ENCODE measurements around the gene IPO13. TPM values are rescaled to one million over a fixed set of nuclear protein-coding genes. Genes with fewer than 3 reads are reported as not detected.

The IPO13 gene
- total RNA-seq, 1 experiment from 2014 or later, result 19.8 TPM

- no peak for DNase-seq
- Histone ChIP-seq H3K4me1 (ENCODE audit: low read length) (peaks cover 60% of the 10 kb centered on the region), H2AFZ (ENCODE audit: low read length) (no peak overlapping the region), H3K79me2 (ENCODE audit: low read length) (peaks cover 65% of the 10 kb centered on the region), H3K9me3 (ENCODE audit: low read length) (no peaks in the 10 kb centered on the region), H3K4me2 (ENCODE audit: low read depth, low read length, poor library complexity, severe bottlenecking) (peak overlapping the region; percentile 85), H3K9me2 (replicated peaks; ENCODE audit: insufficient read depth, low read length) (no peaks in the 10 kb centered on the region), H3K27ac (ENCODE audit: low read length) (peak overlapping the region; percentile 81), H3K4me3 (ENCODE audit: low read length) (peak overlapping the region; percentile 92), H3K27me3 (ENCODE audit: low read length) (no peaks in the 10 kb centered on the region), H4K20me1 (ENCODE audit: insufficient read depth, low read depth, low read length) (peaks cover 15% of the 10 kb centered on the region), H3K36me3 (ENCODE audit: insufficient read depth, low read length) (peaks cover 28% of the 10 kb centered on the region; the same call in 1 of the 2 replicates), H3K9ac (ENCODE audit: low read length) (peak overlapping the region; percentile 100)
Observed at GRCh38 chr1:43976045-43976444, 29.3 kb downstream of the IPO13 start.

GRCh38 chr1:43976890-43977289 lies 30.1 kb downstream of the IPO13 start:
- Histone ChIP-seq H3K27me3 (ENCODE audit: low read length) (no peaks in the 10 kb centered on the region), H3K9me3 (ENCODE audit: low read length) (no peaks in the 10 kb centered on the region), H3K9me2 (replicated peaks; ENCODE audit: insufficient read depth, low read length) (no peaks in the 10 kb centered on the region), H3K4me2 (ENCODE audit: low read depth, low read length, poor library complexity, severe bottlenecking) (peak overlapping the region; percentile 85), H3K4me1 (ENCODE audit: low read length) (peaks cover 63% of the 10 kb centered on the region), H3K36me3 (ENCODE audit: insufficient read depth, low read length) (peaks cover 24% of the 10 kb centered on the region; the same call in 1 of the 2 replicates), H3K9ac (ENCODE audit: low read length) (peak overlapping the region; percentile 100), H3K4me3 (ENCODE audit: low read length) (peak overlapping the region; percentile 92), H3K79me2 (ENCODE audit: low read length) (peaks cover 65% of the 10 kb centered on the region), H2AFZ (ENCODE audit: low read length) (no peak overlapping the region), H3K27ac (ENCODE audit: low read length) (0 out of 2 replicates have a peak overlapping the region, but pooled peaks have one; percentile 81), H4K20me1 (ENCODE audit: insufficient read depth, low read depth, low read length) (peaks cover 15% of the 10 kb centered on the region)
- DNase-seq, result no peak

- Histone ChIP-seq H2AFZ (ENCODE audit: low read length) (no peak overlapping the region), H3K27me3 (ENCODE audit: low read length) (no peaks in the 10 kb centered on the region), H4K20me1 (ENCODE audit: insufficient read depth, low read depth, low read length) (peaks cover 15% of the 10 kb centered on the region), H3K9me2 (replicated peaks; ENCODE audit: insufficient read depth, low read length) (no peaks in the 10 kb centered on the region), H3K4me2 (ENCODE audit: low read depth, low read length, poor library complexity, severe bottlenecking) (peak overlapping the region; percentile 85), H3K9ac (ENCODE audit: low read length) (peak overlapping the region; percentile 100), H3K4me3 (ENCODE audit: low read length) (peak overlapping the region; percentile 92), H3K27ac (ENCODE audit: low read length) (no peak overlapping the region), H3K9me3 (ENCODE audit: low read length) (no peaks in the 10 kb centered on the region), H3K4me1 (ENCODE audit: low read length) (peaks cover 63% of the 10 kb centered on the region), H3K79me2 (ENCODE audit: low read length) (peaks cover 71% of the 10 kb centered on the region), H3K36me3 (ENCODE audit: insufficient read depth, low read length) (peaks cover 19% of the 10 kb centered on the region; the same call in 1 of the 2 replicates)
- DNase-seq, result no peak
Observed at GRCh38 chr1:43977376-43978263, 30.9 kb downstream of the IPO13 start.

GRCh38 chr1:43978264-43978550 lies 31.5 kb downstream of the IPO13 start:
- DNase-seq, result no peak
- Histone ChIP-seq H3K9me3 (ENCODE audit: low read length) (no peaks in the 10 kb centered on the region), H4K20me1 (ENCODE audit: insufficient read depth, low read depth, low read length) (peaks cover 15% of the 10 kb centered on the region), H3K4me3 (ENCODE audit: low read length) (peak overlapping the region; percentile 87), H2AFZ (ENCODE audit: low read length) (no peak overlapping the region), H3K4me2 (ENCODE audit: low read depth, low read length, poor library complexity, severe bottlenecking) (peak overlapping the region; percentile 85), H3K27me3 (ENCODE audit: low read length) (no peaks in the 10 kb centered on the region), H3K79me2 (ENCODE audit: low read length) (peaks cover 77% of the 10 kb centered on the region), H3K36me3 (ENCODE audit: insufficient read depth, low read length) (peaks cover 15% of the 10 kb centered on the region; the same call in 1 of the 2 replicates), H3K9ac (ENCODE audit: low read length) (peak overlapping the region; percentile 100), H3K4me1 (ENCODE audit: low read length) (peaks cover 63% of the 10 kb centered on the region), H3K27ac (ENCODE audit: low read length) (peak overlapping the region; percentile 30; the same call in 1 of the 2 replicates), H3K9me2 (replicated peaks; ENCODE audit: insufficient read depth, low read length) (no peaks in the 10 kb centered on the region)

GRCh38 chr1:43978551-43979260 lies 32.0 kb downstream of the IPO13 start, which contains the start of gene B4GALT2:
Gene B4GALT2, plus strand, starts transcription at chr1:43979210. Its CDS starts 1,951 bp downstream, at chr1:43981161.
- Histone ChIP-seq H3K4me2 (ENCODE audit: low read depth, low read length, poor library complexity, severe bottlenecking) (peak within 1 kb of the TSS; percentile 94), H3K79me2 (ENCODE audit: low read length) (peaks cover 80% of the 10 kb centered on the region), H3K4me1 (ENCODE audit: low read length) (peaks cover 58% of the 10 kb centered on the region), H3K36me3 (ENCODE audit: insufficient read depth, low read length) (peaks cover 13% of the 10 kb centered on the region; the same call in 1 of the 2 replicates), H3K4me3 (ENCODE audit: low read length) (peak within 1 kb of the TSS; percentile 87), H3K27me3 (ENCODE audit: low read length) (no peaks in the 10 kb centered on the region), H4K20me1 (ENCODE audit: insufficient read depth, low read depth, low read length) (peaks cover 15% of the 10 kb centered on the region), H3K9me3 (ENCODE audit: low read length) (no peaks in the 10 kb centered on the region), H3K9ac (ENCODE audit: low read length) (peak within 1 kb of the TSS; percentile 100), H3K27ac (ENCODE audit: low read length) (peak within 1 kb of the TSS; percentile 51; the same call in 1 of the 2 replicates), H2AFZ (ENCODE audit: low read length) (no peak within 1 kb of the TSS), H3K9me2 (replicated peaks; ENCODE audit: insufficient read depth, low read length) (no peaks in the 10 kb centered on the region)
- peak; percentile 83 for DNase-seq

GRCh38 chr1:43979261-43979527 lies 32.4 kb downstream of the IPO13 start:
- Histone ChIP-seq H3K9me2 (replicated peaks; ENCODE audit: insufficient read depth, low read length) (no peaks in the 10 kb centered on the region), H4K20me1 (ENCODE audit: insufficient read depth, low read depth, low read length) (peaks cover 15% of the 10 kb centered on the region), H3K9me3 (ENCODE audit: low read length) (no peaks in the 10 kb centered on the region), H3K4me3 (ENCODE audit: low read length) (peak overlapping the region; percentile 79), H3K27ac (ENCODE audit: low read length) (peak overlapping the region; percentile 51; the same call in 1 of the 2 replicates), H3K27me3 (ENCODE audit: low read length) (no peaks in the 10 kb centered on the region), H2AFZ (ENCODE audit: low read length) (no peak overlapping the region), H3K4me2 (ENCODE audit: low read depth, low read length, poor library complexity, severe bottlenecking) (peak overlapping the region; percentile 94), H3K79me2 (ENCODE audit: low read length) (peaks cover 80% of the 10 kb centered on the region), H3K36me3 (ENCODE audit: insufficient read depth, low read length) (peaks cover 13% of the 10 kb centered on the region; the same call in 1 of the 2 replicates), H3K4me1 (ENCODE audit: low read length) (peaks cover 53% of the 10 kb centered on the region), H3K9ac (ENCODE audit: low read length) (peak overlapping the region; percentile 83)
- no peak for DNase-seq

GRCh38 chr1:43979528-43980254 lies 32.9 kb downstream of the IPO13 start:
- Histone ChIP-seq H3K9me2 (replicated peaks; ENCODE audit: insufficient read depth, low read length) (no peaks in the 10 kb centered on the region), H3K27me3 (ENCODE audit: low read length) (no peaks in the 10 kb centered on the region), H3K9ac (ENCODE audit: low read length) (peak overlapping the region; percentile 83), H3K4me1 (ENCODE audit: low read length) (peaks cover 51% of the 10 kb centered on the region), H3K79me2 (ENCODE audit: low read length) (peaks cover 80% of the 10 kb centered on the region), H3K4me2 (ENCODE audit: low read depth, low read length, poor library complexity, severe bottlenecking) (peak overlapping the region; percentile 94), H3K36me3 (ENCODE audit: insufficient read depth, low read length) (peaks cover 13% of the 10 kb centered on the region; the same call in 1 of the 2 replicates), H3K27ac (ENCODE audit: low read length) (peak overlapping the region; percentile 51; the same call in 1 of the 2 replicates), H2AFZ (ENCODE audit: low read length) (no peak overlapping the region), H4K20me1 (ENCODE audit: insufficient read depth, low read depth, low read length) (peaks cover 15% of the 10 kb centered on the region), H3K9me3 (ENCODE audit: low read length) (no peaks in the 10 kb centered on the region), H3K4me3 (ENCODE audit: low read length) (peak overlapping the region; percentile 79)
- DNase-seq, result peak; percentile 89
